ENCODE results near the gene PFN2.
A peak's percentile ranks its signal among the peaks of the same experiment; 100 is the strongest.

PFN2 gene

GRCh38 chr3:149967086-149967685, 3.5 kb downstream of the PFN2 start:
- no peaks in the 10 kb centered on the region for H3K27me3 ChIP-seq
- peak overlapping the region; percentile 30 to 97 for H3K27ac ChIP-seq
- peak overlapping the region; percentile 93 to 94 for H3K4me3 ChIP-seq
- intact Hi-C loops (cut with DNase I; ENCODE audit: low total_unique reads) = loop anchor here (2.0 kb wide), 1 partner anchor 218 kb away; no protein-coding TSS in a partner anchor
- DNase-seq = no peak
- H3K4me1 ChIP-seq = peaks cover 0 to 69% (median 26%) of the 10 kb centered on the region in 4 donors
- peak; percentile 62 to 71 for TF ChIP-seq CTCF (IDR thresholded peaks at IDR 0.05)
- H3K9me3 ChIP-seq = no peaks in the 10 kb centered on the region
- H3K36me3 ChIP-seq = peaks cover 0 to 10% (median 9%) of the 10 kb centered on the region in 3 donors

GRCh38 chr3:149965278-149965677, 5.4 kb downstream of the PFN2 start:
- no peak for DNase-seq
- TF ChIP-seq CTCF (IDR thresholded peaks at IDR 0.05) = no peak
- Histone ChIP-seq H3K9me3 (no peaks in the 10 kb centered on the region), H3K4me1 (peaks cover 0 to 67% (median 26%) of the 10 kb centered on the region in 4 donors), H3K4me3 (no peak overlapping the region), H3K27me3 (no peaks in the 10 kb centered on the region), H3K27ac (no peak overlapping the region), H3K36me3 (peaks cover 0 to 10% (median 9%) of the 10 kb centered on the region in 3 donors)
- intact Hi-C loops (cut with DNase I; ENCODE audit: low total_unique reads) = no loop called here

- H3K4me1 ChIP-seq = peaks cover 0 to 76% (median 26%) of the 10 kb centered on the region in 4 donors
- intact Hi-C loops (cut with DNase I; ENCODE audit: low total_unique reads) = no loop called here
- no peak overlapping the region for H3K27ac ChIP-seq
These were observed 6.4 kb downstream of the PFN2 start for GRCh38 chr3:149964291-149964690.

GRCh38 chr3:149963485-149963884, 7.2 kb downstream of the PFN2 start:
- no peaks in the 10 kb centered on the region for H3K27me3 ChIP-seq
- DNase-seq = no peak
- no peaks in the 10 kb centered on the region for H3K9me3 ChIP-seq
- TF ChIP-seq CTCF (IDR thresholded peaks at IDR 0.05) = no peak
- H3K4me3 ChIP-seq = no peak overlapping the region
- peaks cover 0 to 77% (median 23%) of the 10 kb centered on the region in 4 donors for H3K4me1 ChIP-seq
- intact Hi-C loops (cut with DNase I; ENCODE audit: low total_unique reads) = no loop called here
- no peak overlapping the region for H3K27ac ChIP-seq
- H3K36me3 ChIP-seq = peaks cover 0 to 10% (median 9%) of the 10 kb centered on the region in 3 donors

More at GRCh38 chr3:149964291-149964690, 6.4 kb downstream of the PFN2 start:
- Histone ChIP-seq H3K4me3 (no peak overlapping the region), H3K36me3 (peaks cover 0 to 10% (median 9%) of the 10 kb centered on the region in 3 donors), H3K9me3 (no peaks in the 10 kb centered on the region), H3K27me3 (no peaks in the 10 kb centered on the region)
- TF ChIP-seq CTCF (IDR thresholded peaks at IDR 0.05) = no peak
- DNase-seq = no peak

GRCh38 chr3:149959443-149959842, 11.3 kb downstream of the PFN2 start:
- H3K4me1 ChIP-seq = peaks cover 0 to 67% (median 13%) of the 10 kb centered on the region in 4 donors
- TF ChIP-seq CTCF (IDR thresholded peaks at IDR 0.05) = no peak
- no peaks in the 10 kb centered on the region for H3K36me3 ChIP-seq
- intact Hi-C loops (cut with DNase I; ENCODE audit: low total_unique reads) = no loop called here
- no peak overlapping the region for H3K4me3 ChIP-seq
- no peak for DNase-seq
- no peaks in the 10 kb centered on the region for H3K9me3 ChIP-seq
- H3K27me3 ChIP-seq = no peaks in the 10 kb centered on the region
- H3K27ac ChIP-seq = no peak overlapping the region

Measured in tibial artery (tissue), 4 donors.